ENCODE results near the gene EXT2. TPM values are rescaled to one million over a fixed set of nuclear protein-coding genes. Genes with fewer than 3 reads are reported as not detected.

The EXT2 gene
- total and polyA plus RNA-seq, 2 of the 13 experiments (the other 11 are each of a cell fraction or from before 2014, with no cell fraction given): 61.5 to 68.7 TPM

DNA sequence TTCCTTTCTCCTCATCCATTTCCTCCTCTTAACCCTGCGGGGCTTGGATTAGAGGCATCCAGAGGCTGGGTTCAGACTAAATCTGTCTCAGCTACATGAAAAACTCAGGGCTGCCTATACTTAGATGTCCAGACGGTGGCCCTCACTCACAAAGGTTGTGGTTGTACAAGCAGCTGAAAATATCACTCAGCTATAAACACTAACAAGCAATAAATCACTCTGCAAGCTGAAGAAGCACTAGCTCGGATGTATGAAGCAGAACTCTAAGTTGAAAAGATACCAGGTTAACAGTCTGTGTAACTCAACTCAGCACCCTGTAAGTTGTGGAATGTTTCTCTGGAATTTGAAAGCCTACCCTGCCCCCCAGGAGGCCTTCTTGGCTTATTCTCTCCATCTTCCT is 82.9 kb downstream of the EXT2 start:
- intact Hi-C loops (cut with micrococcal nuclease; ENCODE audit: unreplicated experiment) (no loop called here), in situ Hi-C loops (cut with HindIII; ENCODE audit: extremely low pct_ligation_motif_present, low pct_unique_long_range_greater_than_20kb) (no loop called here)
- no peaks in the 10 kb centered on the region for H3K9me3 ChIP-seq (ENCODE audit: low read length)
- no peaks in the 10 kb centered on the region for H3K79me2 ChIP-seq (ENCODE audit: insufficient read depth, low read length)
- H4K20me1 ChIP-seq (ENCODE audit: insufficient read depth, low read length): no peaks in the 10 kb centered on the region
- ChIA-PET POLR2A (no interaction called here), CTCF (ENCODE audit: low intra/inter-chr PET ratio, low total read pairs) (no interaction called here)
- H3K9ac ChIP-seq (ENCODE audit: insufficient read depth, low read depth, low read length): no peak overlapping the region
- no TSS peak for BruUV-seq (replicated peaks)
- 93% methylated on average over 3 of the region's 3 CpGs for WGBS (ENCODE audit: low lambda C conversion rate)
- H3K36me3 ChIP-seq (replicated peaks in 1 of 2; ENCODE audit: control insufficient read depth in 1 of 2, insufficient read depth in 2 of 2, low read length in 2 of 2): no peaks in the 10 kb centered on the region
- no peak for TF ChIP-seq RBM39 (IDR thresholded peaks at IDR 0.05; ENCODE audit: low read depth, low read length, poor library complexity, severe bottlenecking)
- no peak for TF ChIP-seq ADNP (CRISPR knock-in tag; IDR thresholded peaks at IDR 0.05)
- TF ChIP-seq KDM1A (CRISPR knock-in tag; IDR thresholded peaks at IDR 0.05): no peak
- TF ChIP-seq ZNF331 (CRISPR knock-in tag; IDR thresholded peaks at IDR 0.05): no peak
- TF ChIP-seq NR2C2 (CRISPR knock-in tag; IDR thresholded peaks at IDR 0.05; ENCODE audit: borderline replicate concordance): no peak
- no peaks in the 10 kb centered on the region for H3K4me1 ChIP-seq (ENCODE audit: insufficient read depth, low read length)
- no peak overlapping the region for H3K27ac ChIP-seq (ENCODE audit: extremely low read length, insufficient read depth, low read length)
- ATAC-seq (no peak), DNase-seq (ENCODE audit: low spot score) (no peak), FAIRE-seq (no peak)
- H3K4me2 ChIP-seq (ENCODE audit: low read depth, low read length): no peak overlapping the region
- H2AFZ ChIP-seq (ENCODE audit: low read length): no peak overlapping the region
- H3K4me3 ChIP-seq (replicated peaks in 1 of 3; ENCODE audit: insufficient read depth in 1 of 3, low read depth in 2 of 3, low read length in 3 of 3): no peak overlapping the region
- no peaks in the 10 kb centered on the region for H3K27me3 ChIP-seq (ENCODE audit: control insufficient read depth in 1 of 2, insufficient read depth in 2 of 2, low read length in 2 of 2)

DNA sequence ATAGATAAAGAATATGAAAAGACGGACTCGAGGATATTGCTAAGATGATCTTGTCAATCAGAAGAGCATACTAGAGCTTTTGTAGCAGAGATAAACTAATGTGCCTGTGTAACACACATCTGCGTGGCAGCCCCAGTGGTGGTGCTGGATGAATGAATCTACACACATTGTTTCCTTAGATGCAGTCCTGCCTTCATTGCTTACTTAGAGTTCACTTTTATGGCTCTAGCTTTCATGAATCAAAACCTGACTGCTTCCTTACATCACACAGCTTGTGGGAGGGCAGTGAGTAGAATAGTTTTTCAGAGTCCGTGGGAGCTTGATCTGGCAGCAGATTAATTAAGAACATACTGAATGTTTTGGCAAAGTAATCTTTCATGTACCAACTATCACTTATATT is 83.7 kb downstream of the EXT2 start:
- no peaks in the 10 kb centered on the region for H3K4me1 ChIP-seq (ENCODE audit: insufficient read depth, low read length)
- H3K27ac ChIP-seq (ENCODE audit: extremely low read length, insufficient read depth, low read length): no peak overlapping the region
- H3K9me3 ChIP-seq (ENCODE audit: low read length): no peaks in the 10 kb centered on the region
- H3K9ac ChIP-seq (ENCODE audit: insufficient read depth, low read depth, low read length): no peak overlapping the region
- no peaks in the 10 kb centered on the region for H3K36me3 ChIP-seq (replicated peaks in 1 of 2; ENCODE audit: control insufficient read depth in 1 of 2, insufficient read depth in 2 of 2, low read length in 2 of 2)
- CTCF ChIA-PET (ENCODE audit: low intra/inter-chr PET ratio, low total read pairs): no interaction called here
- no peak for ATAC-seq
- H2AFZ ChIP-seq (ENCODE audit: low read length): no peak overlapping the region
- no peak for FAIRE-seq
- H4K20me1 ChIP-seq (ENCODE audit: insufficient read depth, low read length): no peaks in the 10 kb centered on the region
- no peak for DNase-seq (ENCODE audit: low spot score)
- in situ Hi-C loops (cut with HindIII; ENCODE audit: extremely low pct_ligation_motif_present, low pct_unique_long_range_greater_than_20kb): no loop called here
- H3K27me3 ChIP-seq (ENCODE audit: control insufficient read depth in 1 of 2, insufficient read depth in 2 of 2, low read length in 2 of 2): no peaks in the 10 kb centered on the region
- H3K79me2 ChIP-seq (ENCODE audit: insufficient read depth, low read length): no peaks in the 10 kb centered on the region
- no TSS peak for BruUV-seq (replicated peaks)
- intact Hi-C loops (cut with micrococcal nuclease; ENCODE audit: unreplicated experiment): no loop called here
- H3K4me3 ChIP-seq (replicated peaks in 1 of 3; ENCODE audit: insufficient read depth in 1 of 3, low read depth in 2 of 3, low read length in 3 of 3): no peak overlapping the region
- POLR2A ChIA-PET: no interaction called here
- TF ChIP-seq GABPB1 (CRISPR knock-in tag; IDR thresholded peaks at IDR 0.05): no peak
- TF ChIP-seq CHD2 (IDR thresholded peaks at IDR 0.05; ENCODE audit: low read depth, low read length): no peak
- TF ChIP-seq MED1 (CRISPR knock-in tag; IDR thresholded peaks at IDR 0.05): no peak
- no peak for TF ChIP-seq SAP130 (CRISPR knock-in tag; IDR thresholded peaks at IDR 0.05; ENCODE audit: low read depth)
- TF ChIP-seq RXRB (CRISPR knock-in tag; IDR thresholded peaks at IDR 0.05; ENCODE audit: borderline replicate concordance): no peak
- TF ChIP-seq, protein P1, sequence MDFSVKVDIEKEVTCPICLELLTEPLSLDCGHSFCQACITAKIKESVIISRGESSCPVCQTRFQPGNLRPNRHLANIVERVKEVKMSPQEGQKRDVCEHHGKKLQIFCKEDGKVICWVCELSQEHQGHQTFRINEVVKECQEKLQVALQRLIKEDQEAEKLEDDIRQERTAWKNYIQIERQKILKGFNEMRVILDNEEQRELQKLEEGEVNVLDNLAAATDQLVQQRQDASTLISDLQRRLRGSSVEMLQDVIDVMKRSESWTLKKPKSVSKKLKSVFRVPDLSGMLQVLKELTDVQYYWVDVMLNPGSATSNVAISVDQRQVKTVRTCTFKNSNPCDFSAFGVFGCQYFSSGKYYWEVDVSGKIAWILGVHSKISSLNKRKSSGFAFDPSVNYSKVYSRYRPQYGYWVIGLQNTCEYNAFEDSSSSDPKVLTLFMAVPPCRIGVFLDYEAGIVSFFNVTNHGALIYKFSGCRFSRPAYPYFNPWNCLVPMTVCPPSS (IDR thresholded peaks at IDR 0.05): no peak
- no peak for TF ChIP-seq ZBTB21 (CRISPR knock-in tag; IDR thresholded peaks at IDR 0.05)
- TF ChIP-seq ZNF44 (CRISPR knock-in tag; IDR thresholded peaks at IDR 0.05): no peak
- no peak for TF ChIP-seq ZNF431 (CRISPR knock-in tag; IDR thresholded peaks at IDR 0.05; ENCODE audit: borderline replicate concordance, low read depth)
- TF ChIP-seq ZC3H4 (CRISPR knock-in tag; IDR thresholded peaks at IDR 0.05; ENCODE audit: borderline replicate concordance): no peak
- TF ChIP-seq ZNF761 (CRISPR knock-in tag; conservative IDR thresholded peaks at IDR 0.05): no peak
- no peak for TF ChIP-seq ZNF737 (CRISPR knock-in tag; IDR thresholded peaks at IDR 0.05; ENCODE audit: borderline replicate concordance)
- TF ChIP-seq, protein P2, sequence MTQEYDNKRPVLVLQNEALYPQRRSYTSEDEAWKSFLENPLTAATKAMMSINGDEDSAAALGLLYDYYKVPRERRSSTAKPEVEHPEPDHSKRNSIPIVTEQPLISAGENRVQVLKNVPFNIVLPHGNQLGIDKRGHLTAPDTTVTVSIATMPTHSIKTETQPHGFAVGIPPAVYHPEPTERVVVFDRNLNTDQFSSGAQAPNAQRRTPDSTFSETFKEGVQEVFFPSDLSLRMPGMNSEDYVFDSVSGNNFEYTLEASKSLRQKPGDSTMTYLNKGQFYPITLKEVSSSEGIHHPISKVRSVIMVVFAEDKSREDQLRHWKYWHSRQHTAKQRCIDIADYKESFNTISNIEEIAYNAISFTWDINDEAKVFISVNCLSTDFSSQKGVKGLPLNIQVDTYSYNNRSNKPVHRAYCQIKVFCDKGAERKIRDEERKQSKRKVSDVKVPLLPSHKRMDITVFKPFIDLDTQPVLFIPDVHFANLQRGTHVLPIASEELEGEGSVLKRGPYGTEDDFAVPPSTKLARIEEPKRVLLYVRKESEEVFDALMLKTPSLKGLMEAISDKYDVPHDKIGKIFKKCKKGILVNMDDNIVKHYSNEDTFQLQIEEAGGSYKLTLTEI (CRISPR knock-in tag; conservative IDR thresholded peaks at IDR 0.05): no peak
- 89% methylated on average over 4 of the region's 4 CpGs for WGBS (ENCODE audit: low lambda C conversion rate)
- H3K4me2 ChIP-seq (ENCODE audit: low read depth, low read length): no peak overlapping the region
